ENCODE measurements around the gene CLDN9. TPM values are rescaled to one million over a fixed set of nuclear protein-coding genes. Genes with fewer than 3 reads are reported as not detected.
A peak's percentile ranks its signal among the peaks of the same experiment; 100 is the strongest.

CLDN9 gene
- total RNA-seq, 1 donor from 2014 or later = 2.2 TPM

DNA sequence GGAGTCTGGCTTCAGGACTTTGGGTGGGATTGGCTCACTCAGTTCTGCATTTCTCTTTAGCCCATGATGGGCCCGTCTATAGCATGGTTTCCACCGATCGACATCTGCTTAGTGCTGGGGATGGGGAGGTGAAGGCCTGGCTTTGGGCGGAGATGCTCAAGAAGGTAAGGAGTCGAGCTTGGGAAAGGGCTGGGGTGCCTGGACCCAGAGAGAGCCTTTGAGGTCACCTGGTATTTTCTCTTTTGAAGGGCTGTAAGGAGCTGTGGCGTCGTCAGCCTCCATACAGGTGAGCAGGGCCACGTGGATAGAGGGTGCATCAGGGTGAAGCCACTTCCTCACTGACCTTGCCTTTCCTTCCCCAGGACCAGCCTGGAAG lies 13.3 kb downstream of the CLDN9 start:
- H3K36me3 Mint-ChIP-seq (ENCODE audit: insufficient read depth) = peaks cover 8% of the 10 kb centered on the region
- H3K4me1 Mint-ChIP-seq (ENCODE audit: low read depth) = peaks cover 25% of the 10 kb centered on the region
- TF ChIP-seq, protein P1, sequence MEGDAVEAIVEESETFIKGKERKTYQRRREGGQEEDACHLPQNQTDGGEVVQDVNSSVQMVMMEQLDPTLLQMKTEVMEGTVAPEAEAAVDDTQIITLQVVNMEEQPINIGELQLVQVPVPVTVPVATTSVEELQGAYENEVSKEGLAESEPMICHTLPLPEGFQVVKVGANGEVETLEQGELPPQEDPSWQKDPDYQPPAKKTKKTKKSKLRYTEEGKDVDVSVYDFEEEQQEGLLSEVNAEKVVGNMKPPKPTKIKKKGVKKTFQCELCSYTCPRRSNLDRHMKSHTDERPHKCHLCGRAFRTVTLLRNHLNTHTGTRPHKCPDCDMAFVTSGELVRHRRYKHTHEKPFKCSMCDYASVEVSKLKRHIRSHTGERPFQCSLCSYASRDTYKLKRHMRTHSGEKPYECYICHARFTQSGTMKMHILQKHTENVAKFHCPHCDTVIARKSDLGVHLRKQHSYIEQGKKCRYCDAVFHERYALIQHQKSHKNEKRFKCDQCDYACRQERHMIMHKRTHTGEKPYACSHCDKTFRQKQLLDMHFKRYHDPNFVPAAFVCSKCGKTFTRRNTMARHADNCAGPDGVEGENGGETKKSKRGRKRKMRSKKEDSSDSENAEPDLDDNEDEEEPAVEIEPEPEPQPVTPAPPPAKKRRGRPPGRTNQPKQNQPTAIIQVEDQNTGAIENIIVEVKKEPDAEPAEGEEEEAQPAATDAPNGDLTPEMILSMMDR (IDR thresholded peaks at IDR 0.05; ENCODE audit: unreplicated experiment) = no peak
- no peaks in the 10 kb centered on the region for H3K9me3 Mint-ChIP-seq (ENCODE audit: low read depth)
- peak overlapping the region; percentile 10 for H3K27ac Mint-ChIP-seq
- no peak overlapping the region for H3K4me3 Mint-ChIP-seq (ENCODE audit: low read depth)
- peaks cover 5% of the 10 kb centered on the region for H3K27me3 Mint-ChIP-seq
- no peak for DNase-seq (ENCODE audit: low spot score, unreplicated experiment)

DNA sequence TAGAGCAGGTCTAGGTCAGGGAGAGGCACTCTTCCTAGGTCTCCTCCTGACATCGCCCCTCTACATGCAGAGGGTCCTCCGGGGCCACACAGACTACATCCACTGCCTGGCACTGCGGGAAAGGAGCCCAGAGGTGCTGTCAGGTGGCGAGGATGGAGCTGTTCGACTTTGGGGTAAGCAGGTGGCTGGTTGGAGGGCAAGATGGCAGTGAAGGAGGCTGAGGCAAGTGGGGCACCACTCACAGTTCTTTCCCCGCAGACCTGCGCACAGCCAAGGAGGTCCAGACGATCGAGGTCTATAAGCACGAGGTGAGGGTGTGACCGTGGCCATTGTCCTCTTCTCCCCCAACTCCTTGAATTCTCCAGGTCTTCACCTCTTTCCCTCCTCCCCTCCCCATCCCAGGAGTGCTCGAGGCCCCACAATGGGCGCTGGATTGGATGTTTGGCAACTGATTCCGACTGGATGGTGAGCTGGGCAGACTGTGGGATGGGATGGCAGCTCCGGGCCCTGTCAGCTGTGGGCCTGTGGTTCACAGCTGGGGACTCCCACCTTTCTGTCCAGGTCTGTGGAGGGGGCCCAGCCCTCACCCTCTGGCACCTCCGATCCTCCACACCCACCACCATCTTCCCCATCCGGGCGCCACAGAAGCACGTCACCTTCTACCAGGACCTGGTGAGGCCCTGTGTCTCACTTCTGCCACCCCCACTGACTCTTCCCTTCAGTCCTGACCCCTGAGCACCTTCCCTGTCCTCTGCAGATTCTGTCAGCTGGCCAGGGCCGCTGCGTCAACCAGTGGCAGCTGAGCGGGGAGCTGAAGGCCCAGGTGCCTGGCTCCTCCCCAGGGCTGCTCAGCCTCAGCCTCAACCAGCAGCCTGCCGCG lies 14.1 kb downstream of the CLDN9 start:
- H3K36me3 Mint-ChIP-seq (ENCODE audit: insufficient read depth) = peaks cover 8% of the 10 kb centered on the region

DNA sequence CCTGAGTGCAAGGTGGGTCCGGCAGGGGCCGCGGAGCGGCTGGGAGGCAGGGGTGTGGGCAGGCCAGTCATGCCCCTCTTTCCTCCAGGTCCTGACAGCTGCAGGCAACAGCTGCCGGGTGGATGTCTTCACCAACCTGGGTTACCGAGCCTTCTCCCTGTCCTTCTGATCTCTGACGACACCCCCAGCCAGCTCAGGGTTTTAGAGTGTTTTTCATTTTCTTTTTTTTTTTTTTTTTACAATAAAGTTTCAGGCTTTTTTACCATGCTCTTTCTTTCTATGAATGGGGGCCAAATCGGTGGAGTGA lies 14.7 kb downstream of the CLDN9 start:
- H3K4me3 Mint-ChIP-seq (ENCODE audit: low read depth) = no peak overlapping the region
- no peaks in the 10 kb centered on the region for H3K9me3 Mint-ChIP-seq (ENCODE audit: low read depth)
- peaks cover 8% of the 10 kb centered on the region for H3K36me3 Mint-ChIP-seq (ENCODE audit: insufficient read depth)
- TF ChIP-seq, protein P1 (IDR thresholded peaks at IDR 0.05; ENCODE audit: unreplicated experiment) = no peak
- no peak overlapping the region for H3K27ac Mint-ChIP-seq
- H3K27me3 Mint-ChIP-seq = peaks cover 7% of the 10 kb centered on the region
- no peak for DNase-seq (ENCODE audit: low spot score, unreplicated experiment)
- H3K4me1 Mint-ChIP-seq (ENCODE audit: low read depth) = peaks cover 16% of the 10 kb centered on the region

More for the DNA sequence above, 14.1 kb downstream of the CLDN9 start:
- H3K27me3 Mint-ChIP-seq = peaks cover 5% of the 10 kb centered on the region
- H3K27ac Mint-ChIP-seq = no peak overlapping the region
- peaks cover 22% of the 10 kb centered on the region for H3K4me1 Mint-ChIP-seq (ENCODE audit: low read depth)
- no peaks in the 10 kb centered on the region for H3K9me3 Mint-ChIP-seq (ENCODE audit: low read depth)
- TF ChIP-seq, protein P1 (IDR thresholded peaks at IDR 0.05; ENCODE audit: unreplicated experiment) = no peak
- no peak for DNase-seq (ENCODE audit: low spot score, unreplicated experiment)
- no peak overlapping the region for H3K4me3 Mint-ChIP-seq (ENCODE audit: low read depth)

DNA sequence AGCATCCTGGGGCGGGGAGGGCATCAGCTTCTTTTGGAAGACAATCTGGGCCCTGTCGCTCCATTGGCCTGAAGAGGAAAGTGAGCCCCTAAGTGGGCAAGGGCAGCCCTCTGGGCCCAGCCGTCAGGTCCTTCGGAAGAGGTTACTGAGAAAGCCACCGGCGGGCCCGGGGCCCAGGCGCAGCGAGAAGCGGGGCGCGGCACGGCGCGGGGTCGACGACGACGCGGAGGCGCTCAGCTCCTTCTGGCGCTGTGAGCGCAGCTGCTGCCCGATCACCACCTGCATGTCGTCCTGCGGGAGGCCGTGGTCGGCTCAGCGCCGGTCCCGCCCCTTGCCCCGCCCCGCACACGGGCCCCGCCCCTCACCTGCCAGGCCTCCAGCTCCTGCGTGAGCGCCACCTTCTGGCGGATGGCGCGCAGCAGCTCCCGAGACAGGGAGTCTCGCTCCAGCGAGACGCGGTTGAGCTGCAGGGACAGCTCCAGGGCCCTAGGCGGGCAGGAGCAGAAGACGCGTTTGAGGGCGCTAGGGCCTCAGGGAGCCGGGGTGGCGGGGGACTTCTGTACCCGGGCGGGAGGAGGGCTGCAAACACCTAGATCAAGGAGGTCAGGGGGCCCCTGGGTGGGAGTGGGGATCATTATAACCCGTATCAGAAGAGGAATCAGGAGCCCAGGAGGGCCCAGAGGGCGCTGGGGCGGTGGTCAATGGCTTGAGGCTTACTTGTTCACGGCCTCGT lies 15.4 kb downstream of the CLDN9 start:
- Mint-ChIP-seq H3K27me3 (peaks cover 14% of the 10 kb centered on the region), H3K4me3 (ENCODE audit: low read depth) (no peak overlapping the region), H3K27ac (no peak overlapping the region)

DNA sequence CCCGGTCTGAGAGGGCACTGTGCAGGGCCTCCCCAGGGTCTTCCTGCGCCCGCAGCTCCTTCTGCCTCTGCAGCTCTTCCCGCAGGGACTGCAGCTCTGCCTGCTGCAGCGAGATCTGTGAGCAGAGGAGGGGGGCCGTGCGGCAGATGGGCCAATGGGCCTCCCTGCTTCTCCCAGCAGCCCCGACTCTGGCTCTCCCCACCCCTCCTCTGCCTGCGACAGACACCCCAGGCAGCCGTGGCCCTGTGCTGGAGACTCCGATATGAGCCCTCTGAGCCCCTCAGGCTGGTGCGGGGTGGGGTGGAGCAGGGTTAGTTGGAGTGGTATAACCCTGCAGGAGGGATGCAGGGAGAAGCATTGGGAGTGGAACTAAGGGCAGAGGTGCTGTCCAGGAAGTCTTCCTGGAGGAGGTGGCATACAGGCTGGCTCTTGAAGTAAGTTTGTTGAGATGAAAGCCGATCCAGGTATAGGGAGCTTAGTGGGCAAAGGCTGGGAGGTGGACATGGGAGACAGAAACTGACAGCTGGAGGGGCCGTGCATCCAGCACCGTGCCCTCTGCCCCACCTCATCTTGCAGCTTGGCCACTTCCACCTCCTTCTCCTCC lies 16.1 kb downstream of the CLDN9 start:
- Mint-ChIP-seq H3K9me3 (ENCODE audit: low read depth) (no peaks in the 10 kb centered on the region), H3K36me3 (ENCODE audit: insufficient read depth) (peaks cover 8% of the 10 kb centered on the region), H3K4me3 (ENCODE audit: low read depth) (no peak overlapping the region), H3K27me3 (peaks cover 20% of the 10 kb centered on the region), H3K4me1 (ENCODE audit: low read depth) (peaks cover 5% of the 10 kb centered on the region), H3K27ac (no peak overlapping the region)
- DNase-seq (ENCODE audit: low spot score, unreplicated experiment) = no peak
- TF ChIP-seq, protein P1 (IDR thresholded peaks at IDR 0.05; ENCODE audit: unreplicated experiment) = no peak

More for the DNA sequence above, 15.4 kb downstream of the CLDN9 start:
- peak; percentile 92 for DNase-seq (ENCODE audit: low spot score, unreplicated experiment)
- Mint-ChIP-seq H3K36me3 (ENCODE audit: insufficient read depth) (peaks cover 8% of the 10 kb centered on the region), H3K4me1 (ENCODE audit: low read depth) (peaks cover 8% of the 10 kb centered on the region), H3K9me3 (ENCODE audit: low read depth) (no peaks in the 10 kb centered on the region)
- TF ChIP-seq, protein P1 (IDR thresholded peaks at IDR 0.05; ENCODE audit: unreplicated experiment) = peak; percentile 88
